Globus pallidus (tissue), 1 donor: ENCODE measurements around the gene ADAMTS13.

Experiments used
- DNase-seq: peaks from one replicate; pipeline ENCODE4 v3.0.0-alpha.2; 2015; ENCODE audit warnings: low spot score

The ADAMTS13 gene

DNA sequence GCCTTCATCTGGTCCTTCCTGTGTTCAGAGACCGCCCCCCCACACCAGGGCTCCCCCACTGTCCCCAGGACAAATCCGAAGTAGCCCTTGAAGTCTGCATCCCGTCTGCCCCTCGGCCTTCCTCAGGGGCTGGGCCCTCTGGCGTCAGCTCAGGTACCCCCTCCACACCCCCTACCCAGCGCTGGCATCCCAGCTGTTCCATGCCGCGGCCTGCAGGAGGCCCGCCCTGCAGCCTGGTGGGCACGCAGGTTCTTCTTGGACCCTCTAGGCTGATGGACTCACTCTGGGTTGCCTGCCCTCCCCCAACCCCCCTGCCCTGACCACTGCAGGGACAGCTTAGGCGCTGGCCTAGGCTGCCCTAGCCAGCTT is 50.1 kb downstream of the ADAMTS13 start:
- no peak for DNase-seq

DNA sequence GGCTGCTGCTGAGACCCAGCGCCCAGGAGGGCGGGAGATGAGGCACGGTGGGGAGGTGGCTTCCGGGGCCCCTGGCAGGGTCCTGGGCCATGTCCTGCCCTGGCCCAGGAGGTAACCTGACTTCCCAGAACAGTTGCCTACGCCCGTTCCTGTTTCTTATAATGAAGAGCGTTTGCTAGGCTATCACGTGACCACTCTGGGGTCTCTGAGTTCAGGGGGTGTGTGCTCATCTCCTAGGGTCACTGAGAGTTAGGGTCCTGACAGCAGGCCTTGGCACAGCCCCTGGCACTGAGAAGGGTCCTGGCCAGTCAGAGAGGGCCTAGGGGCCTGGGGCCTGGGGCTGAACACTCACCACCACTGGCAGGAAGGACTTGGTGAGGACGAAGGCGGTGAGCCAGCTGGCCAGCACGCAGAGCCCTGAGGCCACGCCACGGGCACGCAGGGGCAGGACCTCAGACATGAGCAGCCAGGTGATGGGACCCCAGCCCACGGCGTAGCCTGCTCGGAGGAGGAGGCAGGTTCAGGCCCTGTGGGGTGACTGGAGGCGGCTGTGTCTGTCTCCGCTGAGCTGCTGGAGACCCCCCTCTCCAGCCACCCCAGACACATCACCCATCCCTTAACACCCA is 50.7 kb downstream of the ADAMTS13 start:
- no peak for DNase-seq

DNA sequence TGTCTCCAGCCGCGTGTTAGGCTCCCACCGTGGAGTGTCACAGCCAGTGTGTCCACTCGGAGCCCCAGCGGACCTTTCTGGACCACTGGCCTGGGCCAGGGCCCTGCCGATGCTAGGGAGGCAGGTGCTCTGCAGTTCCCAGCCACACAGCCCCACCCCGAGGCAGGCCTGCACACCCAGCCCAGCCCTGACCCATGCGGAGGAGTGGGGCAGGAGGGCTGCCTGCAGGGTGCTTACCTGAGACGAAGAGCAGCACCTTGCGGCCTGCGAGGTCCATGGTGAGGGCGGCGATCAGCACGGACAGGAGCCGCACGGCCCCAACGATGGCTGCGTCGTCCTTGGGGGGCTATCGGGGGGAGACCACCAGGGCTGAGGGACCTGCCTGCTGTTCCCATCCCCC is 51.6 kb downstream of the ADAMTS13 start:
- DNase-seq = no peak

DNA sequence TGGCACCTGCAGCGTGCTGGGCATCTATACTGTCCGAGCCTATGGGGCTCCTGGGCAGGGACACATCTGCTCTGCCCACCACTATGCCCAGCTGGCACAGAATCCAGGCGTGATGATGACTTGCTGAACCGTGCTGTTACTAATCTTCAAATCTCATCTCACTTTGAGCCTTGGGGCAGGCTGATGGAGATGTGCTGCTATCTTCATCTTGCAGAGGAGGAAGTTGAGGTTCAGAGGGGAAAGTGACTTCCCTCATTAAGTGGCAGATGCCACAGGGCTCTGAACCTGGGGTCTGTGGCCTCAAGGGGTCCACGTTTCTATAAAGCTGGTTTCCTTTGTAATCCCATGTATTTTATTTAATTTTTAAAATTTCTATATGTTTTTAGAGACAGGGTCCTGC is 52.0 kb downstream of the ADAMTS13 start:
- no peak for DNase-seq

DNA sequence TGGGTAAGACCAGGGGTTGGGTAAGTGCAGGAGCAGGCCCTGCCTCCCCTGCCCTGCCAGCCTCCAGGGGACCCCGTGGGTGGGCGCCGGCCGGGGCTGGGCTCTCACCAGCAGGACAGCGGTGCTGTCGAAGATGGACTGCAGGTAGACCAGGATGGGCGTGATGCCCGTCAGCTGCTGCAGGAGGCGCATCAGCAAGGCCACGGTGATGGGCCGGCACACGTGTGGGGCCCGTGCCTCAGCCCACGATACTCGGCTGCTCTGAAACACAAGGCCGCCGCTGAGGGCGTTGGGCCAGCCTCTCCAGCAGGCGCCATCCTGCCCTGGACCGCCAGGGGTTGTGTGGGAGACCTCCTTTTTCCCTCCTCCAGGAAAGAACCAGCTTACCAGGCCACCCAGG is 52.7 kb downstream of the ADAMTS13 start:
- no peak for DNase-seq

- DNase-seq = no peak
Measured at GRCh38 chr9:133475292-133476012, 53.3 kb downstream of the ADAMTS13 start.

GRCh38 chr9:133476036-133476931 is 54.1 kb downstream of the ADAMTS13 start:
- DNase-seq = no peak

- DNase-seq = no peak
Measured at GRCh38 chr9:133476941-133477340, 54.8 kb downstream of the ADAMTS13 start.

DNA sequence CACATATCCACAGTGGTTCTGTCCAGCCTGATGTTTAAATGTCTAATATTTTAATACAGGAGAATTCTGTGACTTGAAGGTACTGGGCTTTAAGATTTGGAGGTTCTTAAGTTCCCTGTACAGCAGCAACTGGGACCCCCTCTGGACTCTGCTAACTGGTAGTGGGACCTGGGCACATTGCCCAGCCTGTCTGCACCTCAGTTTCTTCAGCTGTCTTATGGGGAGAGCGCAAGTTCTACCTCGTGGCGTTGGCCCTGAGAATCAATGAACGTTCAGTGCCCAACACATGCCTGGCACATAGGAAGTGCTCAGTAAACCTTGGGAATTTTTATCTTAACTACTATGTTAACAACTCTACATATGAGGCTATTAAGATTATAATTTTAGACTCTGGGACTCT is 55.3 kb downstream of the ADAMTS13 start:
- no peak for DNase-seq

- DNase-seq = no peak
Measured at GRCh38 chr9:133477992-133478850, 56.1 kb downstream of the ADAMTS13 start.

GRCh38 chr9:133478851-133479711 is 56.9 kb downstream of the ADAMTS13 start, which contains the start of gene SLC2A6:
TSS of gene SLC2A6 (minus strand) at chr9:133479099. CDS start at chr9:133479059, 40 bp downstream.
- peak; percentile 88 for DNase-seq

- DNase-seq = no peak
Measured at GRCh38 chr9:133483611-133484010, 61.4 kb downstream of the ADAMTS13 start.

DNA sequence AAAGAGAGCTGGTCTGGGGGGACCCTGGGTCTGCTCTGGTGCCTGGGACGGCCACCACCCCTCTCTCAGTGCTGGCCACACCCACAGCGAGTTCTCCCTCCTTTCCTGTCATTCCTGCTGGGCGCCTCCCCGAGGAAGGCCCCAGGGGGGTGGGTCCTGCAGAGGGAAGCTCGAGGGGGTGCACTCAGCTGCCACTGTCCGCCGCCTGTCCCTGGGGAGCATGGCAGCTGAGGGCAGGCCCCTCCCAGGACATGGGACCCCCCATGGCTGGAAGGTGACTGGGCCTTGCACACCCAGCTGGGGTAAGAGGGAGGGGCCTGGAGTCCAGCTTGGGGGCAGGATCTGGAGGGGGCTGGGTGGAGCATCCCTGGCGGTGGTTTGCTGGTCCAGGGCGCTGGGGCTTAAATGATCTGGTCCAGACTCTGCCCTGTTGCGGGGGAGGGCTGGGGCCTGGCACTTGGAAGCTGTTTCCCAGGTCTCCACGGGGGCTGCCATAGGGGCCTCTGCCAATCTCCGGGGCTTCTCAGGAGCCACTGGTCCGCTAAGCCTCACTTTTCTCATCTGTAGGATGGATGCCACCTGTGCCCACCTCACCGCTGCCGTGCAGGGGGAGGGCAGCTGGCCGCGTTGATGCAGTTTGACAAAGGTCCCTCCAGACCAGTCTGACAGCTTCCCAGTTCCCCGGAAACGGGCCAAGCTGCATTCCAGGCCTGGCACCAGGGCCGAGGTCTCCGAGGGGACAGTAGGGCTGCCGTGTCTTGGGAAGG is 62.7 kb downstream of the ADAMTS13 start:
- no peak for DNase-seq

GRCh38 chr9:133485531-133486260 is 63.5 kb downstream of the ADAMTS13 start:
- DNase-seq = no peak

DNA sequence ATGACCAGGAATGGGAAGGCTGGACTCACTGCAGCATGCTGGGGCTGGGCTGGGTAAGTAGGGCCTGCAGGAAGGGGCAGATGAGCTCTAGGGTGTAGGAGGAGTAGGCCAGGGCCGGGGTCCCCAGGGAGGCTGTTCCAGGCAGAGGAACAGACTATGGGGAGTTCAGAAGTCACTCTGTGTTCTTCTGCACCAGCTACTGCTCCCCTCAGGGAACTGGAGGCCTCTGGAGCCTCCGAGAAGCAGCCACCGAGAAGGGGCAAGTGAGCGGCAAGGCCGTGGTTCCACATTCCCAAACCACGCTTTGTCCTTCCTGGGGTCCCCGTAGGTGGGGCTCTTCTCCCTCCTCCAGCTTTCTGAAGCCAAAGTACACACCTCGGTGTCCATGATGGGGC is 65.2 kb downstream of the ADAMTS13 start:
- no peak for DNase-seq

GRCh38 chr9:133488686-133489252 is 66.6 kb downstream of the ADAMTS13 start:
- DNase-seq = no peak

- no peak for DNase-seq
Measured at GRCh38 chr9:133489253-133490190, 67.4 kb downstream of the ADAMTS13 start.

DNA sequence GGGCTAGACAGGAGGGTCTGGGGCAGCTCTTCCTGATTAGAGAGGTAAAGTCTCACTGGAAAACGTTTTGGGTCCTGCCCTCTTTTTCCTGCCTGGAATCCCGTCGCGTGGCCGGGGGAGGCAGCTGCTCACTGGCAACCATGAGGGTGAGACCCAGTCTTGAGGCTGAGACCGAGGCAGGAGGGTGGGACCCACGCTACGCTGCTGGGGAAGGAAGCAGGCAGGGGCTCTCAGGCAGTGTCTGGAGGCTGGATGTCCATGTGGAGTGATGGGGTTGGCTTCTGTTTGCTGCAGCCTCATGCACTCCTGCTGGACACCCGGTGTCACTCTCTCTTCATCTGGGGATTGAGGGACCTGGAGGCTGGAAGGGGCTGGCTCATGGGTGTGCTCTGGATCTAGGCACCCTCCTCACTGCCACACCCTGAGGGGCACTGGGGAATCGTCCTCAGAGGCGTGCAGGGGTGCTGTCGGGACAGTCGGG is 68.1 kb downstream of the ADAMTS13 start:
- DNase-seq = no peak
